Hematopoietic multipotent progenitor cell (in vitro differentiated cells): Measurements from ENCODE around the gene NALCN. TPM values are rescaled to one million over a fixed set of nuclear protein-coding genes. Genes with fewer than 3 reads are reported as not detected.
A peak's percentile ranks its signal among the peaks of the same experiment; 100 is the strongest.

Experiments used
- DNase-seq, 3 donors: peaks; one replicate each; pipeline ENCODE4 v3.0.0-alpha.2; 2011 to 2015; ENCODE audit warnings: low read depth in 2 of 3, low spot score in 2 of 3
- total RNA-seq: library from RNA; depleted of rRNA; stranded (reverse); fragments of >200 nt; gene quantifications from one replicate; pipeline ENCODE4 v1.2.3, GENCODE V29; 2012

Gene NALCN
- total RNA-seq, 1 donor = not detected

GRCh38 chr13:101140936-101141335 is 275.4 kb downstream of the NALCN start:
- DNase-seq = no peak

DNA sequence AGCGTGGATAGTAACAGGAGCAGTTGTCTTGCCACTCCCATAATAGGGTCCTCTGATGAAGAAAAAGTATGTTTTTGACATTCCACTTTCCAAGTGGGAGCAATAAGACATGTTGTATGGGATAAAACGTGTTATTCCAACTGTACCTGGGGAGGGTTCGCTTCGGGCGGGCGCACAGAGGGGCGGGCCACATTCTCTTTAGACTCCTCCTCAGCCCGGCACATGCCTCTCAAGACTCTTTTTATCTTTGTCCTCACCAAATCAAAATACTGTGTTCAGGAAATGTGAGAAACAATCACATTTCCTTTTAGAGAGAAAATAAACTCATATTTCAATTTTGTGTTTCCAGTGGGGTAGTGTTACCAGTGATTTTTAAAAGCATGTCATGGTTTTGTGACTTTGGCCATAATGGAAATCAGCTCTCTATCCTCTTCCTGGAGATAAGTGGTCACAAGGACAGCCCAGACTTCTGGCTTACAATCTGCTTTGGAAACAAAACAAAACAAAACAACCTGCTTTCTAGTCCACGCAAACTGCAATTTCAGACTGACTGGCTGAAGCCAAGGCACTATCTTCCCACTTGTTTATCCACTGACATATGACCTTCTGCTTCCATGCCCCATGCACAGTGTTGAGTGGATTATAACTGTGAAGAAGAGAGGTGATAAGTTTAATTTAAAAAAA is 276.1 kb downstream of the NALCN start:
- DNase-seq = no peak

GRCh38 chr13:101139081-101139480 is 277.2 kb downstream of the NALCN start:
- no peak for DNase-seq

- DNase-seq = peak in 2 of 3 donors; percentile 29 to 61
Measured at GRCh38 chr13:101127741-101128353, 288.5 kb downstream of the NALCN start.

DNA sequence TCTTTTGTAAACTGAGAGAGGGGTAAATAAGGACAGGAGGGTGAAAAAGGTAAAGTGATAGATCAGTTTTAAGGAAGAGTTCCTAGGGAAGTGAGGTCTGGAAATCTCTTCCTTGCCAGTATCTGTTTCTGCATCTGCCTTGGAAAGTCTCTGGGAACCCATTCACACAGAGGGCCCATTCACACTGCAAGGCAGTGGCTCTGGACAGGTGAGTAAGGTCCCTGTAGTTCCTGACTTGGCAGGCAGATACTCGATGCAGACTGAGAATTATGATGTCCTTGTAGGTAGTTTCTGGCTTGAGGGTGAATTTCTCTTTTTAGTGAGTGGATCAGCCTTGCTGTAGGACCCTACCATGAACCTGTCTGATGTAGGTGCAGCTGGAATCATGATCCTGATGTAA is 293.3 kb downstream of the NALCN start:
- DNase-seq = no peak

GRCh38 chr13:101121608-101122007 is 294.7 kb downstream of the NALCN start:
- no peak for DNase-seq

- DNase-seq = no peak
Measured at GRCh38 chr13:101120007-101120406, 296.3 kb downstream of the NALCN start.

- DNase-seq = no peak
Measured at GRCh38 chr13:101116826-101117225, 299.5 kb downstream of the NALCN start.

DNA sequence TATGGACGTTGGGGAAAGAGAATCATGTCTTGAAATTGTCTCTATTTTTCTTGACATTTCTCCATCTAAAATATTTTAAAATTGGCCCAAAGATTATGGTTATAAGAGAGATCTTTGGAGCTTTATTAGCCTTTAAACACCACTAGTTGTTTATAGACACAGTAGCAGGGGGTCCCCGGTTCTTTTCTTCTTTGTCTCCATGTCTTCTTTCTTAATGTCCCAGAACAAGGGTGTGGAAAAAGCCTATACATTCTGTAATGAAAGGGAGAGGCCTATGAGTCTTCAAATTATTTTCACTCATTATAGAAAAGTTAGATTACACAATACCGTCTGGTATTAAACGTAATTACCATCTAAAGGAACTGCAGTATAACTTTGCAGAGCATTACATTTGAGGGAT is 300.0 kb downstream of the NALCN start:
- no peak for DNase-seq

GRCh38 chr13:101115762-101116171 is 300.5 kb downstream of the NALCN start:
- DNase-seq = no peak

DNA sequence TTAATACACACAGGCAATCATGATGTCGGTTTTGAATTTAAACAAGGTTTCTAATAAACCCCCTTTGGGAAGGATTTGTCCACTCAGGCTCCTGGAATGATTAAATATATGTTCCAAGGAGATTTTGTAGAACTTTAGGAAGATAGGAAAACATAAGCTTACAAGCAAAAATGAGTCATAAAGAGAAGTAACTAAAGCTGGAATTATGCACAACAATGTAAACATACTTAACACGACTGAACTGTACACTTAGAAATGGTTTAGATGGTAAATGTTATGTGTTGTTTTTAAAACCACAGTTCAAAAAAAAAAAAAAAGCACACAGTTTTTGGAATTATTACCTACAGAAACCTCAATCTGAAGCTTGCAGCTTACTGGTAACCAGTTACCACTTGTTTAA is 304.4 kb downstream of the NALCN start:
- no peak for DNase-seq

GRCh38 chr13:101109005-101109404 is 307.3 kb downstream of the NALCN start:
- DNase-seq = no peak

DNA sequence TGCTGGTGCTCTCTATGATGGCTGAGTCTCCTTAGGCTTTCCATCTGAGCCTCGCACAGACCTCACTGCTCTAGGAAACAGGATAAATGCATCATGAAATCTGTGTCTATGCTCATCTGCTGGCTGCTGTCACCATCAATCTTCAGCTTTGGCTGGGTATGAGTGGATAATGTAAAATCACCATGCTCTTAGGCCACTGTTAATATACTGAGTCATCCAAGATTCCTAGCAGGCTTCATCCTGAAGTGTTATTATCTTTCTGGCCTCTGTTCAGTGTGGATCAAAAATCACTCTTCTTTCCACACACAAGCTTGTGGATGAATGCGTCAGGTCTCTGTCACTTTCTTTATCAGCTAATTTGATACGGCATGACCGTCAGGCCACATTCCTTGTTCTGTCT is 317.4 kb downstream of the NALCN start:
- no peak for DNase-seq

DNA sequence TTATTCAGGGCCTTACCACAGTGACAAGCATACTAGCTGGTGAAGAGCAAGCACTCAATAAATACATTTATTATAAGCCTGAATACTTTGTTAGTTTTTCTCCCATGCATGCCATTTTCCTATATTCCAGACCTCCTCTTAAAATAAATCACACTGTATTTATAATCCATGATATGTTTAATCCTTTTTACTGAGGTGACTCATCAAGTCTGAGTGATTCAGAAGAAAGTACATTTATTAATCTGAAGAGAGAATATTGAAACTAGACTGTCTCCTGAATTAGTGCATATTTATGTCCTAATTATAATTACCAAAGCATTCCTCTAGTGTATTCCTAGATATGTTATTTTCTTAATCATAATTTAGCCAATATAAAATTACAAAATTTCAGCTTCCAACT is 323.3 kb downstream of the NALCN start:
- no peak for DNase-seq

DNA sequence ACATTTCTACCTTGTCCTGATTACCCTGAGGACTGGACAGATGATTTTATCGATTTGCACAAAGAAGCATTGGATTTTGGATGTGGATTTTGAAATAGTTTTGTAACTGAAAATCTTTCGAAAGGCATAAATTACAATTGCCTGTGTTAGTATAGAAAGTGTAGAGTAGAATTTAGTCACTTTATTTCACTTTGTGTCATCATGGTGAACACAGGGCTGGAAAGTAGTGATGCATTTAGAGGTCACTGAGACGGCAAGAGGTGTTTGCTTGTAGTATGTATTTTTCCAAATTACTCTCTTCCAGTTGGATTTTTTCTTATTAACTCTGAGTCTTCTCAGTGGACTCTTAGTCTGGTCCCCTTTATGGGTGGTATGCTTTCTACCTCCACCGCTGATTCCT is 326.0 kb downstream of the NALCN start:
- DNase-seq = no peak

- no peak for DNase-seq
Measured at GRCh38 chr13:101085551-101085950, 330.8 kb downstream of the NALCN start.

GRCh38 chr13:101082441-101082840 is 333.9 kb downstream of the NALCN start:
- DNase-seq = no peak

- DNase-seq = no peak
Measured at GRCh38 chr13:101080616-101081015, 335.7 kb downstream of the NALCN start.

GRCh38 chr13:101065329-101065728 is 351.0 kb downstream of the NALCN start:
- DNase-seq = no peak

GRCh38 chr13:101059793-101060192 is 356.5 kb downstream of the NALCN start:
- DNase-seq = no peak

GRCh38 chr13:101058841-101059240 is 357.5 kb downstream of the NALCN start:
- DNase-seq = no peak

GRCh38 chr13:101053301-101054093 is 362.8 kb downstream of the NALCN start:
- no peak for DNase-seq
